ENCODE results near the gene CPA5.

The CPA5 gene

GRCh38 chr7:130396109-130396508 is 51.5 kb downstream of the CPA5 start:
- DNase-seq (ENCODE audit: low read depth, low spot score): no peak

GRCh38 chr7:130397051-130397757 is 52.6 kb downstream of the CPA5 start:
- DNase-seq (ENCODE audit: low read depth, low spot score): no peak

GRCh38 chr7:130397758-130398073 is 53.1 kb downstream of the CPA5 start:
- no peak for DNase-seq (ENCODE audit: low read depth, low spot score)

GRCh38 chr7:130398526-130399090 is 54.0 kb downstream of the CPA5 start:
- DNase-seq (ENCODE audit: low read depth, low spot score): no peak

GRCh38 chr7:130400120-130400572 is 55.5 kb downstream of the CPA5 start:
- no peak for DNase-seq (ENCODE audit: low read depth, low spot score)

- no peak for DNase-seq (ENCODE audit: low read depth, low spot score)
Measured at GRCh38 chr7:130401101-130401500, 56.5 kb downstream of the CPA5 start.

GRCh38 chr7:130401578-130401977 is 57.0 kb downstream of the CPA5 start:
- DNase-seq (ENCODE audit: low read depth, low spot score): no peak

GRCh38 chr7:130405003-130405402 is 60.4 kb downstream of the CPA5 start:
- no peak for DNase-seq (ENCODE audit: low read depth, low spot score)

- no peak for DNase-seq (ENCODE audit: low read depth, low spot score)
Measured at GRCh38 chr7:130409067-130409711, 64.6 kb downstream of the CPA5 start.

GRCh38 chr7:130409712-130410072 is 65.1 kb downstream of the CPA5 start:
- DNase-seq (ENCODE audit: low read depth, low spot score): no peak

GRCh38 chr7:130410868-130411541 is 66.4 kb downstream of the CPA5 start:
- no peak for DNase-seq (ENCODE audit: low read depth, low spot score)

GRCh38 chr7:130413201-130413600 is 68.6 kb downstream of the CPA5 start:
- no peak for DNase-seq (ENCODE audit: low read depth, low spot score)

- DNase-seq (ENCODE audit: low read depth, low spot score): no peak
Measured at GRCh38 chr7:130415006-130415405, 70.4 kb downstream of the CPA5 start.

GRCh38 chr7:130417213-130417612 is 72.6 kb downstream of the CPA5 start:
- no peak for DNase-seq (ENCODE audit: low read depth, low spot score)

- DNase-seq (ENCODE audit: low read depth, low spot score): no peak
Measured at GRCh38 chr7:130418306-130418705, 73.7 kb downstream of the CPA5 start.

Measured in brain pericyte (primary cell).